H9 (cell line): Measurements from ENCODE around the gene CLTCL1. TPM values are rescaled to one million over a fixed set of nuclear protein-coding genes. Genes with fewer than 3 reads are reported as not detected.

Experiments
- DNase-seq: peaks from one replicate; pipeline ENCODE4 v3.0.0-alpha.2; 2017
- H2AFZ ChIP-seq: one replicate; pipeline ENCODE4 v1.6.1; 2013; ENCODE audit warnings: mild to moderate bottlenecking, low read length, control low read depth, moderate library complexity
- H2AK5ac ChIP-seq: 2 replicates; pipeline ENCODE4 v1.6.1; 2013; ENCODE audit warnings: low read length, control low read depth, mixed read lengths; ENCODE audit not compliant: insufficient read length
- H2BK120ac ChIP-seq: one replicate; pipeline ENCODE4 v1.6.1; 2013; ENCODE audit warnings: low read depth, mild to moderate bottlenecking, low read length, control low read depth, inconsistent platforms; ENCODE audit not compliant: poor library complexity, severe bottlenecking
- H2BK12ac ChIP-seq: 2 replicates; pipeline ENCODE4 v1.6.1; 2013; ENCODE audit warnings: low read length, control low read depth, mixed read lengths, low read depth; ENCODE audit not compliant: insufficient read length
- H2BK15ac ChIP-seq: 2 replicates; pipeline ENCODE4 v1.6.1; 2013; ENCODE audit warnings: low read depth, low read length, control low read depth
- H2BK20ac ChIP-seq: one replicate; pipeline ENCODE4 v1.6.1; 2013; ENCODE audit warnings: low read depth, mild to moderate bottlenecking, low read length, control low read depth, inconsistent platforms; ENCODE audit not compliant: poor library complexity, severe bottlenecking
- H2BK5ac ChIP-seq: 2 replicates; pipeline ENCODE4 v1.6.1; 2013; ENCODE audit warnings: low read length, control low read depth, mixed read lengths; ENCODE audit not compliant: insufficient read length
- H3K14ac ChIP-seq: 2 replicates; pipeline ENCODE4 v1.6.1; 2013; ENCODE audit warnings: low read length, control low read depth; ENCODE audit not compliant: insufficient read depth
- H3K18ac ChIP-seq: 2 replicates; pipeline ENCODE4 v1.6.1; 2013; ENCODE audit warnings: low read depth, mild to moderate bottlenecking, mixed read lengths, low read length, control low read depth; ENCODE audit not compliant: insufficient read length
- H3K23ac ChIP-seq: 2 replicates; pipeline ENCODE4 v1.6.1; 2013; ENCODE audit warnings: low read length, control low read depth, mixed read lengths, low read depth; ENCODE audit not compliant: insufficient read length
- H3K23me2 ChIP-seq: 2 replicates; pipeline ENCODE4 v1.6.1; 2013; ENCODE audit warnings: low read depth, mild to moderate bottlenecking, mixed read lengths, low read length, control low read depth; ENCODE audit not compliant: insufficient read length, poor library complexity, severe bottlenecking
- H3K27ac ChIP-seq: 2 replicates; pipeline ENCODE4 v1.5.1; 2013; ENCODE audit warnings: low read length, control low read depth, mixed read lengths, low read depth; ENCODE audit not compliant: insufficient read length
- H3K27me3 ChIP-seq: 2 replicates; pipeline ENCODE4 v1.6.1; 2013; ENCODE audit warnings: low read length, control low read depth, inconsistent platforms; ENCODE audit not compliant: insufficient read depth
- H3K4ac ChIP-seq: 2 replicates; pipeline ENCODE4 v1.6.1; 2013; ENCODE audit warnings: low read depth, mild to moderate bottlenecking, control low read depth, inconsistent platforms, low read length, moderate library complexity
- H3K4me1 ChIP-seq: 2 replicates; pipeline ENCODE4 v1.6.1; 2013; ENCODE audit warnings: low read length, control low read depth, inconsistent platforms; ENCODE audit not compliant: insufficient read depth
- H3K4me2 ChIP-seq: 2 replicates; pipeline ENCODE4 v1.6.1; 2013; ENCODE audit warnings: low read length, control low read depth, mixed read lengths; ENCODE audit not compliant: insufficient read length, insufficient read depth
- H3K56ac ChIP-seq: 2 replicates; pipeline ENCODE4 v1.6.1; 2013; ENCODE audit warnings: low read depth, mild to moderate bottlenecking, mixed read lengths, low read length, control low read depth; ENCODE audit not compliant: insufficient read length
- H3K79me1 ChIP-seq: 2 replicates; pipeline ENCODE4 v1.6.1; 2013; ENCODE audit warnings: low read depth, mild to moderate bottlenecking, moderate library complexity, low read length, control low read depth, inconsistent platforms; ENCODE audit not compliant: insufficient read depth, poor library complexity, severe bottlenecking
- H3K79me2 ChIP-seq: 2 replicates; pipeline ENCODE4 v1.6.1; 2013; ENCODE audit warnings: low read length, control low read depth, inconsistent platforms; ENCODE audit not compliant: insufficient read depth
- H3K9ac ChIP-seq: 2 replicates; pipeline ENCODE4 v1.6.1; 2013; ENCODE audit warnings: low read length, control low read depth, mixed read lengths; ENCODE audit not compliant: insufficient read length; ENCODE audit errors: extremely low read depth
- H3K9me3 ChIP-seq: one replicate; pipeline ENCODE4 v1.6.1; 2013; ENCODE audit warnings: low read depth, low read length, inconsistent platforms; ENCODE audit not compliant: control insufficient read depth
- H3T11ph ChIP-seq: one replicate; pipeline ENCODE4 v1.6.1; 2013; ENCODE audit warnings: mild to moderate bottlenecking, low read length, control low read depth, inconsistent platforms
- H4K20me1 ChIP-seq: one replicate; pipeline ENCODE4 v1.6.1; 2013; ENCODE audit not compliant: control insufficient read depth, insufficient read length, insufficient read depth
- H4K5ac ChIP-seq: 2 replicates; pipeline ENCODE4 v1.6.1; 2013; ENCODE audit warnings: low read depth, mild to moderate bottlenecking, mixed read lengths, low read length, control low read depth; ENCODE audit not compliant: insufficient read length
- H4K8ac ChIP-seq: replicated peaks from 2 replicates; pipeline ENCODE4 v1.6.1; 2013; ENCODE audit warnings: low read length, control low read depth, mixed read lengths, low read depth; ENCODE audit not compliant: insufficient read length
- H4K91ac ChIP-seq: 2 replicates; pipeline ENCODE4 v1.6.1; 2013; ENCODE audit warnings: low read depth, mild to moderate bottlenecking, moderate library complexity, mixed read lengths, low read length, control low read depth; ENCODE audit not compliant: insufficient read length
- H3K27ac Mint-ChIP-seq, 3 experiments: 2 replicates in 2 of 3; 3 replicates in 1 of 3; pipeline ENCODE4 v1.8.0; 2020 to 2021; ENCODE audit warnings: mixed read lengths in 3 of 3, mild to moderate bottlenecking in 1 of 3, moderate library complexity in 1 of 3
- H3K27me3 Mint-ChIP-seq: 2 replicates; pipeline ENCODE4 v1.8.0; 2021; ENCODE audit warnings: low read depth, mild to moderate bottlenecking, moderate library complexity, mixed read lengths
- H3K36me3 Mint-ChIP-seq, 3 experiments: 2 replicates in 2 of 3; 3 replicates in 1 of 3; pipeline ENCODE4 v1.8.0; 2020 to 2021; ENCODE audit warnings: low read depth in 3 of 3, mixed read lengths in 3 of 3; ENCODE audit not compliant: insufficient read depth in 1 of 3
- H3K4me1 Mint-ChIP-seq, 2 experiments: 2 replicates each; pipeline ENCODE4 v1.8.0; 2020; ENCODE audit warnings: mixed read lengths in 2 of 2
- H3K4me3 Mint-ChIP-seq, 2 experiments: 2 replicates in 1 of 2; 3 replicates in 1 of 2; pipeline ENCODE4 v1.8.0; 2020 to 2021; ENCODE audit warnings: mild to moderate bottlenecking in 2 of 2, mixed read lengths in 2 of 2, moderate library complexity in 1 of 2
- H3K9me3 Mint-ChIP-seq, 2 experiments: 2 replicates in 1 of 2; 3 replicates in 1 of 2; pipeline ENCODE4 v1.8.0; 2020; ENCODE audit warnings: mild to moderate bottlenecking in 2 of 2, mixed read lengths in 2 of 2, moderate library complexity in 1 of 2
- WGBS: extraction: QIAGEN DNeasy Blood & Tissue Kit; methylation state at CpG from one replicate; pipeline ENCODE4 v1.1.7; 2013; ENCODE audit warnings: missing lambda C conversion rate, low lambda C conversion rate, mixed read lengths; ENCODE audit not compliant: insufficient read length; ENCODE audit errors: extremely low coverage; 5-methylcytosine and 5-hydroxymethylcytosine counted together
- total RNA-seq: library from RNA; stranded (reverse); gene quantifications from 2 replicates; pipeline ENCODE4 v1.2.1, GENCODE V29; 2021
- TF ChIP-seq, protein P1 (sequence below): fragments of 200-600 bp; sonication (generic); conservative IDR thresholded peaks from 3 replicates; pipeline ENCODE4 v1.8.0; 2021; ENCODE audit warnings: antibody characterized with exemption, mild to moderate bottlenecking

CLTCL1 gene
- total RNA-seq, 1 experiment from 2014 or later: 11.1 TPM

- Mint-ChIP-seq H3K4me3 (no peak overlapping the region), H3K36me3 (peaks cover 2 to 6% (median 2%) of the 10 kb centered on the region in 3 experiments; a peak in 4 of 7 replicates), H3K4me1 (peaks cover 17 to 22% of the 10 kb centered on the region in 2 experiments), H3K9me3 (no peaks in the 10 kb centered on the region), H3K27ac (no peak overlapping the region; a peak in 1 of 7 replicates), H3K27me3 (no peaks in the 10 kb centered on the region)
- Histone ChIP-seq H3K4ac (no peak overlapping the region), H3K23me2 (no peaks in the 10 kb centered on the region), H2BK20ac (no peak overlapping the region), H2BK120ac (no peak overlapping the region), H3K4me2 (no peak overlapping the region), H2AFZ (no peak overlapping the region), H3K14ac (no peak overlapping the region), H3K56ac (no peak overlapping the region), H3K79me1 (no peaks in the 10 kb centered on the region), H2AK5ac (no peak overlapping the region), H2BK12ac (no peak overlapping the region), H3K4me1 (no peaks in the 10 kb centered on the region), H4K5ac (no peak overlapping the region), H3K18ac (no peak overlapping the region), H2BK5ac (no peak overlapping the region), H3K9me3 (no peaks in the 10 kb centered on the region), H3K27ac (no peak overlapping the region), H3K23ac (no peak overlapping the region), H4K8ac (no peak overlapping the region), H3K27me3 (no peaks in the 10 kb centered on the region), H4K91ac (no peak overlapping the region), H3K79me2 (0 out of 2 replicates have a peak, but pooled peaks cover 2% of the 10 kb centered on the region), H4K20me1 (no peaks in the 10 kb centered on the region), H2BK15ac (no peak overlapping the region), H3T11ph (no peak overlapping the region), H3K9ac (no peak overlapping the region)
- DNase-seq: no peak
- WGBS: no CpG with 5 or more reads among the region's 7 CpGs
- TF ChIP-seq, protein P1, sequence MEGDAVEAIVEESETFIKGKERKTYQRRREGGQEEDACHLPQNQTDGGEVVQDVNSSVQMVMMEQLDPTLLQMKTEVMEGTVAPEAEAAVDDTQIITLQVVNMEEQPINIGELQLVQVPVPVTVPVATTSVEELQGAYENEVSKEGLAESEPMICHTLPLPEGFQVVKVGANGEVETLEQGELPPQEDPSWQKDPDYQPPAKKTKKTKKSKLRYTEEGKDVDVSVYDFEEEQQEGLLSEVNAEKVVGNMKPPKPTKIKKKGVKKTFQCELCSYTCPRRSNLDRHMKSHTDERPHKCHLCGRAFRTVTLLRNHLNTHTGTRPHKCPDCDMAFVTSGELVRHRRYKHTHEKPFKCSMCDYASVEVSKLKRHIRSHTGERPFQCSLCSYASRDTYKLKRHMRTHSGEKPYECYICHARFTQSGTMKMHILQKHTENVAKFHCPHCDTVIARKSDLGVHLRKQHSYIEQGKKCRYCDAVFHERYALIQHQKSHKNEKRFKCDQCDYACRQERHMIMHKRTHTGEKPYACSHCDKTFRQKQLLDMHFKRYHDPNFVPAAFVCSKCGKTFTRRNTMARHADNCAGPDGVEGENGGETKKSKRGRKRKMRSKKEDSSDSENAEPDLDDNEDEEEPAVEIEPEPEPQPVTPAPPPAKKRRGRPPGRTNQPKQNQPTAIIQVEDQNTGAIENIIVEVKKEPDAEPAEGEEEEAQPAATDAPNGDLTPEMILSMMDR: no peak
Observed at GRCh38 chr22:19275513-19275912, 16.0 kb downstream of the CLTCL1 start.
